Left forelimb (tissue), 1 donor: ENCODE measurements around the gene HSPA9.

Experiments
- DNase-seq: peaks from one replicate; pipeline ENCODE4 v3.0.0-alpha.2; 2018; ENCODE audit warnings: low spot score

HSPA9 gene

DNA sequence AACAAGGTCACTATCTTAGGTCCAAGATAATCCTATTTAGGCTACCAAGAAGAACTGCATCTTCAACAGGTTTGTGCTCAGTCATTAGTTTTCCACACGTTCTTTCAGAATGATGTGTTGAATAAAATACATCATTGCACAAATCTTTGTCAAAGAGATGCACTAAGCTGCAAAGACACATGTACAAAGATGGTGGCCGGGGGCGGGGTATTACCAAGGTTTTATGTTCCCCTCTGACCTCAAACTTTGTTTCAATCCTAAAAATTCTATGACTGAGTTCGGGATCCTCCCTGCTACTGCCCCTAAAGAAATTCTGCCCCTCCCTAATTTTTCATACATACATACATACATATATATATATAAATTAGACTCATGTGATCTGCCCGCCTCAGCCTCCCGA lies 14.2 kb downstream of the HSPA9 start:
- DNase-seq = no peak

DNA sequence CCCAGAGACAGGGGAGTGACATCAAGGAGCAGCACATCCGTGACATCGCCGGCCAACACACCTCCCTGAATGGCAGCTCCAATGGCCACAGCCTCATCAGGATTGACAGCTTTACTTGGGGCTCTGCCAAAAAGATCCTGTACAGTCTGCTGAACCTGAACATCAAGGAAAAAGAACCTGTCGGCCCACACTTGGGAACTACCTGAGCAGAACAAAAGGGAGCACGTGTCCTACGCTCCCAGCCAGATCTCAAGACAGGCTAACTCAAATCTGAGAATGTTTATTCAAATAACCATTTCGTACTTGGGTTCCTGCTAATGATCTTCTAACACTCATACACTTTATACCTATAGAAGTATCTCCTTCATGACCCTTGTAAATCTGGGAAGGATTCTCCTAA lies 15.3 kb downstream of the HSPA9 start:
- no peak for DNase-seq

GRCh38 chr5:138557677-138558076 lies 17.5 kb downstream of the HSPA9 start:
- DNase-seq = no peak

DNA sequence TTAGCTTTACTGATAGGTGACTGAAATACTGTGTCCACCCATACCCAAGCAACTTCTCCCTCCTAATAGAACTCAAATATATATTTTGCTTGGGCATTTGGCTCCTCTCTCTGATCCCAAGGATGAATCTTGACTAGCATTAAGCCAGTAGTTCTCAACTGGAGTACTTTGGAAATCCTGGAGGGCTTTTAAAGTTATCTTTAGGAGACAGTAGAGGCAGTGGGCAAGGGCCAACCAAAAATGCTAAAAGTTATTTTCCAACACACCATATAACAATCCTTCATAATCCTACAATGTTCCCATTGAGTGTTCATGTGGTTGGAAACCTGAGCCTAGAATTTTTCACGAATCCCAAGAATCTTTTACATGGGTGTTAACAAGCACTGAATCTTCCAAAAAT lies 21.1 kb downstream of the HSPA9 start:
- no peak for DNase-seq

GRCh38 chr5:138553437-138554095 lies 21.6 kb downstream of the HSPA9 start:
- no peak for DNase-seq

- DNase-seq = no peak
Measured at GRCh38 chr5:138552657-138553056, 22.5 kb downstream of the HSPA9 start.

- no peak for DNase-seq
Measured at GRCh38 chr5:138549414-138549813, 25.8 kb downstream of the HSPA9 start.

DNA sequence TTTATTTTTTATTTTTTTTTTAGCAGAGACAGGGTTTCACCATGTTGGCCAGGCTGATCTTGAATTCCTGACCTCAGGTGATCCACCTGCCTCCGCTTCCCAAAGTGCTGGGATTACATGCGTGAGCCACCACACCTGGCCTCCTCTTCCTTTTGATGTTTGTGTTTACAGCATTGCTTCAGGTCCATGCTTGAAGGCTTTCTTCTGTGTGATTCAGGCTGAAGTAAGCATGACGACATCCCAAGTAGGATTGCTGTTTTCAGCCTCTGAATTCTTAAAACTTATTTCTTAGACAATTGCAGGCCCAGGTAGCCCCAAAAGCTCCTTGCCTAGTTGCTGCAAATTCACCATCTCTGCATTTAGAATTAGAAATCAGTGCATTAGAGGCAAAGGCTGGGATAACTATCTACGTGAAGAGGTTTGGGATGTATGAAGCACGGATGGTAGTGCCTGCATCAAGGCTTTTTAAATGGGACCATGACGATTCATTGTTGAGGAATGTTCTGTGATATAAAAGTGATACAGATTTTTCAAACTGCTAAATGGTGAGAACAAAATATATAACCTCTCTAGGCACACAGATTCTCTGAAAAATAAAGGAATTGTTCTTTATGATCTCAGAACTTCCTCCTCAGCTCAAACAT lies 29.2 kb downstream of the HSPA9 start:
- DNase-seq = no peak

DNA sequence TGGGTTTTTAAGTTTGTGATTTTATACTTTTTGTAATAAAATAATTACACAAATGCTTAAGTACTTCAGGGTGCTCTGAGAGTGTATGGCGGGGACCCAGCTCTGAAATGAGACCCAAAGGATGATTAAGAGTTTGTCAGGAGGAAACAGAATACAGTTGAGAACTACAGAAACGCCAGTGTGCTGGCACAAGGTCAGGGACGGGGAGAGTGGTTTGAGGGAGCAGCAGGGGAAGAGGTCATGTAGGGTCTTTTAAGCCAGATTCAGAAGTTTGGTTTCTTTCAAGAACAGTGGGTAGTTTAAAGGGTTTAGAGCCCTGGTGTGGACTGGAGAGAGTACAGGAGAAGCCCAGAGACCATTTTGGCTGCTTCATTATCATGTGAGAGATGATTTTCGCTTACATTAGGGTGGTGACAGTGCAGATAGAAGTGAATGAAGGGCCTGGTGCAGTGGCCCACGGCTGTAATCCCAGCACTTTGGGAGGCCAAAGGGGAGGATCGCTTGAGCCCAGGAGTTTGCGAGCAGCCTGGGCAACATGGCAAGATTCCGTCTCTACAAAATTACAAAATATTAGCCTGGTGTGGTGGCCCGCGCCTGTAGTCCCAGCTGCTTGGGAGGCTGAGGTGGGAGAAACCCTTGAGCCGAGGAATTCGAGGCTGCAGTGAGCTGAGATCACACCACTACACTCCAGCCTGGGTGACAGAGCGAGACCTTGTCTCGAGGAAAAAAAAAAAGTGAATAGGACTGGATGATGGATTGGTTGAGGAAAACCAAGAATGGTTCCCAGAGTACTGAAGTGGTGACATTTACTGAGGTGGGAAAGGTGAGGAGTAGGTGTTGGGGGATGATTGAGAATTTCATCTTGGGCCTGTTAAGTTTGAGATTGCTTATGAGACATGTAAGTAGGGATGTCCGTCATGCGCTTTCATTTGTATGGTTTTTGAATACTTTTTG lies 30.7 kb downstream of the HSPA9 start:
- DNase-seq = no peak

DNA sequence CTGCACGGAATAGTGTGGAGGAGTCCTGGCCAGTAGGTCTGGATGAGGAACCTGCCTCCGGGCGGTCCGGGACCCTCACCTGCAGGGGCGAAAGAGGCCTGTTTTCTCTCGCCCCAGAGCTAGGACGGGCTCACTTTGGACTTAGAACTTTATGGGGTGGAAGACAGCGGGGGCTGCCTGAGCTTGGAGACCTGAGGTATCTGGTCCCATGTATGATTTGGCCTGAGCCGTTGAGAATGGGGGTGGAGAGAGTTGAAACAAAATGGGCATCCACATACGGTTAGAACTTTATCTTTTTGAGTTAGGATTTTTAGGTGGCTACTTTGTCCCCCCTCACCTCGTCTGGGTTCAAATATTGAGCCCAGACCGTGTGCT lies 31.5 kb downstream of the HSPA9 start:
- DNase-seq = no peak

DNA sequence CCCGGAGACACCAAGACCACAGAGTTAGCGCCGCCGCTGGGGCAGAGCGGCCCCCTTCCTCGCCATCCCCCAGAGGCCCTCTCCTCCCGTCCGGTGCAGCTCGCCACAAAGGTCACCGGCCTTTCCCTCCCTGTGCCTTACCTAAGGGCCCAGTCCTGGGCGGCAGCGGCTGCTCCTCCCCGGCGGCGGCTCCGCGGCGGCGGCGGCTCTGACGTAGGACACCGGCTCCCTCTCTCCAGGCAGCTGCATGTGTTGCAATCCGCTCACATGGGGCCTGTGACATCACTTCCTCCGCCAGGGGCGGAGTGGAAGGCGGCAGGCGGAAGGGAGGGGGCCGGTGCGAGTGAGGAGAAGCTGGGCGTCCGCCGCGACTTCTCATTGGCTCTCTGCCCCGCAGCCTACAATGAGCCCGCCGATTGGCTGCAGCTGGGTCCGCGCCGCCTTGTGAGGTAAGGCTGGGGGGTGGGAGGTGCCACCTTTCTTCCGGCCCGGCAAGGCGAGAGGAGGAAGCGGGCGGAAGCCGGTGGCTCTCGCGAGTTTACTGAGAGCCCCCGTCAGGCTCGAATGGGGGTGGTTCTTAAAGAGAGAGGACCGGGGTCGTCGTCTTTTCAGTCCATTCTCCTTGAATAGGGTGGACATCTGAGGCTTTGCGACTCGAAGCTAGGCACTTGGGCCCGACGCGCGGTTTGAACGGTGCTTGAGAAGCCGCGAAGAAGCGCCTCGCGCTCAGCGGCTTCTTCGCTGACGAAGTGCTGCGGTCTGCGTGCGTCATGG lies 32.1 kb downstream of the HSPA9 start, which contains the start of gene ETF1:
TSS of gene ETF1 (minus strand) at position 281 of the 774 bp plus-strand sequence. CDS start 318 bp downstream, outside the sequence.
- DNase-seq = peak; percentile 100

DNA sequence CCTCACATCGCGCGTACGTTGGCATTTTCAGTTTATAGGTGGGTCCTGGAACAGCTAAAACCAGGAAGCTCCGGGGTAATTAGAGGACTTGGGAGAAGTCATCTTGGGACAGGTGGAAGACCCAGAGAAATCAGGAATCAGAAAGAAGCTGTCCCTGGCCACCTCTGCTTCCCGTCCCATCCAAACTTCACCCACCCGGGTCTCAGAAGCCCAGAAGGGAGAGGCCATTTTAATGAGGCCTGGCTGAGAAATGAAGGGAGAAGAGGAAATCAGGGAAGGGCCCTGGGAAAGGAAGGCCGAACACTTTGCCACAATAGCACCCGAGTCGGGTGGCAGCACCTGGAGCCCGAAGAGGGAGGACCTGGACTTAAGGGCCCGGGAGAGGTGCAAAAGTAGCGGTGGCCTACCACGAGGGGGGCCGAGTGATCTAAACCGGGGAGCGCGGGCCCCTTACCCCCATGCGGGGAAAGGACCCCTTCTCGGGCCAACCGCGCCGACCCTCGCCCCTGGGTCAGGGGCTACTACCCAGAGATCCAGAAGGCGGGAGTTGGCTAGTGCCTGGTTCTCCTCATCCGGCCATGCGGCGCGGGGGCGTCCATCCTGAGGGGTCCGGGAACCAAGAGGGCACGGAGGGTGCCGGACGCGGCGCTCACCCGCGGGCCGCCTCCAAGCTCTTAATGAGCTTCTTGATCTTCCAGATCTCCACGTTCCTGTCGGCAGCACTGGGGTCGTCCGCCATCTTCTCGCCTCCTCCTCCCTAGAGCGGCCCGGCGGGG lies 32.8 kb downstream of the HSPA9 start:
- DNase-seq = no peak

DNA sequence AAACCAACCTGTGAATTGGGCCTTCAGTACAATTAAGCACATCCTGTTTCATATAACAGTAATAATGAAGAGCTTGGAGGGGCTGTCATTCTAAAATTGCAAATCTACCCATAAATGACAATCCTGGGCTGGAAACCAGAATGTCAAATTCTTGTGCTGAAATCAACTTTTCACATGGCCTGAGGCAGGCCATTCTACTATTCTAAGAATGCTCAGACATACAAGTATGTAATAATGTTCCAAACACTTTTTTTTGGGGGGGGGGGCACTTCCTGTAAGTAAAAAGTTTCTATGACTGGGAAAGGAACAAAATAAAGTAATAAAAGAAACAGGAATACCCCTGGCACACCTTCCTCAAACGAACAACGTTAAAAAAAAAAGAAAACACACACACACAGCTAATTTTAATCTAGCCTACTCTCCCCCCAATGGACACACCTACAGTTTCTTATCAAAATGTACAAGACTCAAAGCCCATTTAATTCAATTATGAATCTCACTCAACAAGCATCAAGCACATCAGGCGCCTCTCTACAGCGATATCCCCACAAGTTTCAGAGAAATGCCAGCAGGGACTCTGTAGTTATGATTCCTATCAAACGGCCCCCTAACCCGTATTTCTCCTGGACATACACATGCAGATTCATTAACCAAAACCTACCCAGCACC lies 33.6 kb downstream of the HSPA9 start:
- DNase-seq = no peak

- no peak for DNase-seq
Measured at GRCh38 chr5:138539791-138540190, 35.4 kb downstream of the HSPA9 start.

DNA sequence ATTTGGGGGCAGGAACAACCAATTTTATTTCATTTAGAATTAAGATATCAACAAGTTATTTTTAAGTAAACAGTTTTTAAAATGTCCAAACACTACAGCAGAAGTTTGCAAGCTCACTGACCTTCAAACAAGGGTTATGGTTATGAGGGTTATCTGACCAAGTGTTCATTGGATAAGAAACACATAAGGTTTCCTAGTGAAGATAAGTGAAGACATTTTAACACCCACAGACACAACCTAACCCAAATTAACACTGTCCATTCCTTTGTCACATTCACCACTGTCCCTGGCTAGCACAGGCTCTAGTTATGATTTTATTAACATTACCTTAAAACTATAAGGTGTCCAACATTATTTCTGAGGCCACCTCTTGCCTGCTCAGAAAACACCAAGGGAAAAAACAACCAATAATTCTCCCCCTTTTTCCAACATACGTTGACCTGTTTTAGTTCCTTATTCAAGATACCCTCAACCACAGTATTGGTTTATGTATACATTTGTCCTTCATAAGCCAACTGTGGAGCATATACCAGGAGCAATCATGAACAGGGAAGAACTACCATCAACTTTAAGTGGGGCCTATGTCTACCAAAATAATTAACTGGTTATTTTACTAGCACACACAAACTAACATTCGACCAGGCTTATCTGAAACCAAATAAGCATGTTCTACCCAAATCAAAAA lies 36.1 kb downstream of the HSPA9 start:
- no peak for DNase-seq

DNA sequence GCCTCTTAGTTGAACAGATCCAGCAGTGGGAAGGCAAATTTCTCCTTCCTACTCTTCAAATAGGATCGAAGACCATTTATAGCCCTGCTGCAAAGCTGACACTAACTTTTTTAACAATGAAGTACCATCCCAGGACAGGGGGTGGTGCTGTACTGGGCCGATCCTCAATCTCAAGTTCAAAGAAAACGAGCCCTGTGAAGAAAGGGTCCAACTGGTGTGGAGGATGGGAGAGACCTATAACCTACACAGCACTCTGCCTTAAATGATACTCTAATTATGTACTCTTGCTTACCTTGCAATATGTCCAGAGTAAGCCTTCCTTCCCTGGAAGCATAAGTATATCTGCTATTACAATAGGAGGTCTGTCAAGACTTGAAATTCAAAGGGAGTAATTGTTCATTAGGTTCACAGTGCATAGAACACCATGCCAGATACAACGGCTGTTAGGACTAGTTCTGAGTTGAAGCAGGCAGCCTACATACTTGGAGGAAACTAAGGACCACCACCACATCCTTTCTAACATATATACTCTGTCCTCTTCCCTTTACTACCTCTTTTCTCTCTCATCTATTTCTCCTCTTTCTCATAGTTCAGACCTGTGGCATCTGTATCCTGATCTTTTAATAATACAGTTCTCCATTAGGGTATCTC lies 38.4 kb downstream of the HSPA9 start:
- no peak for DNase-seq

DNA sequence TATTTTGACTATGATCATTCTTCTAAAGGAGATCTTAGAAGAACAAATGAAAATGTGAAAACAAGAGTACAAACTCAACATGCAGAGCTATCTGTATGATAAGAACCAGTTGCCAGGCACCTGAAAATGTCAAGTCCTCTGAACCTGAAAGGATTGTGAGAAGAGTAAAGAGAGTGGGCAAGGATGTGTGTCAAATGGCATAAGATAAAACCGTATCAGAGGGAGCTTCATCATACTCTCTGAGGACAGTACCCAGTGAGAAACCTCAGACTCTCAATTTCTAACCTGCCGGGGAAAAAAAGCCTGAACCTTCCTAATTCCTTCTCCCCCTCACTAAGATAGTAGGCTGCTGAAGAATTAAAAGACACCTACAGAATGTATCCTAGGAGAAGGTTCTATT lies 39.0 kb downstream of the HSPA9 start:
- no peak for DNase-seq

- DNase-seq = no peak
Measured at GRCh38 chr5:138533973-138534941, 40.9 kb downstream of the HSPA9 start.
